HAP-1 (cell line): Measurements from ENCODE around the gene ZDHHC4.
"Not testable (repeated sequence)": the region's sequence is repeated elsewhere in the genome, so short reads cannot be mapped to it uniquely, and the experiment has no call there.

ENCODE experiments used
- DNase-seq, 2 experiments: peaks; one replicate each; pipeline ENCODE4 v3.0.0-alpha.2; 2016 to 2020; ENCODE audit warnings: low spot score in 2 of 2
- H3K27me3 ChIP-seq: fragments of 250-450 bp; sonication (Bioruptor Pico); 2 replicates; pipeline ENCODE4 v1.5.1; 2020; ENCODE audit warnings: low read depth, mild to moderate bottlenecking, moderate library complexity
- H3K36me3 ChIP-seq: fragments of 250-450 bp; sonication (Bioruptor Pico); replicated peaks from 2 replicates; pipeline ENCODE4 v1.5.1; 2020; ENCODE audit warnings: mild to moderate bottlenecking
- H3K4me1 ChIP-seq: fragments of 250-450 bp; sonication (Bioruptor Pico); 2 replicates; pipeline ENCODE4 v1.5.1; 2020; ENCODE audit warnings: mild to moderate bottlenecking
- H3K4me3 ChIP-seq: fragments of 250-450 bp; sonication (Bioruptor Pico); 2 replicates; pipeline ENCODE4 v1.5.1; 2020; ENCODE audit warnings: mild to moderate bottlenecking, moderate library complexity
- H3K9me3 ChIP-seq: fragments of 250-450 bp; sonication (Bioruptor Pico); 2 replicates; pipeline ENCODE4 v1.5.1; 2020; ENCODE audit warnings: mild to moderate bottlenecking, moderate library complexity
- in situ Hi-C: fragments of 300-500 bp; cut with MboI; formaldehyde crosslinking; loops from 3 replicates; pipeline ENCODE4 v1.14.3; 2020; ENCODE audit warnings: low sequenced_read_pairs, inconsistent platforms, mixed read lengths

The ZDHHC4 gene

DNA sequence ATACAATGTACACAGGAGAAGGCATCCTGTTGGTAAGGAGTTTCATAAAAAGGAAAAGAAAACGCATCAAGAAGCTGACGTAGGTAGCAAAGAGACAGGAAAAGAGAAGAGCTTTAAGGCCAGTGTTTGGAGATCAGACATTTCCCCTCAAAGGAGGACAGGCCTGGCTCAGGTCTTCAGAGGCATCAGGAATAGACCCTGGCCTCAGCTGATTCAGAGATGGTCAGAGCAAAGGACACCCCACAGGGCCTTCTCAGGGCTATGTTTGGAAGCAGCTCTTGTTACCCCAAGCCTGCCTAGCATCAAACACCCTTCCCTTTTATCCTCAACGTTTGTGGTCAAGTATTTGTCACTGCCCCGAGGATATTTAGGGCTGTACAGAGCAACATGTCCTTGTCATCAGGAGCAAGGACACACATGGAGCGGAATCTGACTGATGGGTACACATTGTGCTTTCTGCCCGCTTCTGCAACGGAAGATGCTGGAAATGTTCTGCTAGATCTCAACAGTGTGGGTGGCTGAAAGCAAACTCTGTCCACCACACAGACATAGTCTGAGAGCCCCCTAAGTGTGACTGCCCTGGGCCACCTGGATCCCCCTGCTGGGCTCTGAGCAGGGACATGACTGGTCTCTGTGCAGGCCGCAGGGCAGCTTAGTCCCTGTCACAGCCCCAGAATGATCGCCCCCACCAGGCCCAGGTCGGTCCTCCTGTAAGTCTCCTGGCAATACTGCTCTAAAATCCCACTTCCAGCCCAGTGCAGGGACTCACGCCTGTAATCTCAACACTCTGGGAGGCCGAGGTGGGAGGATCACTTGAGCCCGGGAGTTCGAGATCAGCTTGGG, 1.0 kb upstream of the ZDHHC4 start:
- Histone ChIP-seq H3K36me3 (0 out of 2 replicates have a peak, but pooled peaks cover 4% of the 10 kb centered on the region), H3K27me3 (no peaks in the 10 kb centered on the region), H3K9me3 (no peaks in the 10 kb centered on the region), H3K4me3 (peak overlapping the region; percentile 80), H3K4me1 (peaks cover 10% of the 10 kb centered on the region)
- in situ Hi-C loops = no loop called here
- DNase-seq = peak in 1 of 2 experiments; percentile 26

DNA sequence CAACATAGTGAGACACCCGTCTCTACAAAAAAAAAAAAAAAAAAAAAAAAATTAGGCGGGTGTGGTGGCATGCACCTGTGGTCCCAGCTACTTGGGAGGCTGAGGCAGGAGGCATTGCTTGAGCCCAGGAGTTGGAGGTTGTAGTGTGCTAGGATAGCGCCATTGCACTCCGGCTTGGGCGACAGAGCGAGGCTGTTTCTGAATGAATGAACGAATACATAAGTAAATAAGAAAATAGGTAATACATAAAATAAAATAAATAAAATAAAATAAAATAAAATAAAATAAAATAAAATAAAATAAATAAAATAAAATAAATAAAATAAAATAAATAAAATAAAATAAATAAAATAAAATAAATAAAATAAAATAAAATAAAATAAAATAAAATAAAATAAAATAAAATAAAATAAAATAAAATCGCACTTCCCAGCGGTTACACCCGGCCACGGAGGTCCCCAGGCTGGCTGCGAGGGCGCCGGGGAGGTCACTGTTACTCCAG, 336 bp upstream of the ZDHHC4 start:
- Histone ChIP-seq H3K4me3 (peak overlapping the region; percentile 80), H3K36me3 (peaks cover 11% of the 10 kb centered on the region), H3K4me1 (peaks cover 10% of the 10 kb centered on the region)
- H3K9me3 ChIP-seq, DNase-seq, in situ Hi-C loops, H3K27me3 ChIP-seq: not testable (repeated sequence)

DNA sequence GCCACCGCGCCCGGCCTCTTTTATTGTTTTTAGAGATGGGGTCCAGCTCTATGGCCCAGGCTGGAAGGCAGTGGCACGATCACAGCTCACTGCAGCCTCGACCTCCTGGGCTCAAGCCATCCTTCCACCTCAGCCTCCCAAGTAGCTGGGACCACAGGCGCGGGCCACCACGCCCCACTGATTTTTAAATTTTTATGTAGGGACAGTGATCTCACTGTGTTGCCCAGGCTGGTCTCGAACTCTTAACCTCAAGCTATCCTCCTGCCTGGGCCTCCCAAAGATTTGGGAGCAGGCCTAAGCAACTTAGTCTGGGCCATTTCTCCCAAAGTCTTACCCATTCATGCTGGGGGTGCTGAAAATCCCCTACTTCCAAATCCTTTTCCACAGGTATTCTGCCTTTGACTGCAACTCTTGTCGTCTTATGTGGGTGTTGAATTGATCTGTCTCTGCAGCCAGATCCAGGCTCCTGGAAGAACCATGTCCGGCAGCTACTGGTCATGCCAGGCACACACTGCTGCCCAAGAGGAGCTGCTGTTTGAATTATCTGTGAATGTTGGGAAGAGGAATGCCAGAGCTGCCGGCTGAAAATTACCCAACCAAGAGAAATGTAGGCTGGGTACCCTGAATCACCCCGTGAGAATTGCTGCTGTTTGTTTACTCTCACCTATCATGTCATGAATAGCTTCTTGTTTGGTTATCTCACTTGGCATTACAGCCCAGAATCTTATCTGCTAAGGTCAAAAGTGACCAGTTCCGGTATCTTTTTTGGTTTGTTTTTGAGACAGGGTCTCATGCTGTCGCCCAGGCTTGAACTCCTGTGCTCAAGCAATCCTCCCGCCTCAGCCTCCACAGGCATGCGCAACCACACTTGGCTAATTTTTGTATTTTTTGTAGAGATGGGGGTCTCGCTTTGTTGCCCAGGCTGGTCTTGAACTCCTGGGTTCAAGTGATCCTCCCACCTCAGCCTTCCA, 1.1 kb downstream of the ZDHHC4 start:
- in situ Hi-C loops = no loop called here
- Histone ChIP-seq H3K27me3 (no peaks in the 10 kb centered on the region), H3K4me1 (peaks cover 10% of the 10 kb centered on the region), H3K36me3 (peaks cover 26% of the 10 kb centered on the region), H3K4me3 (peak overlapping the region; percentile 80), H3K9me3 (no peaks in the 10 kb centered on the region)
- no peak for DNase-seq

DNA sequence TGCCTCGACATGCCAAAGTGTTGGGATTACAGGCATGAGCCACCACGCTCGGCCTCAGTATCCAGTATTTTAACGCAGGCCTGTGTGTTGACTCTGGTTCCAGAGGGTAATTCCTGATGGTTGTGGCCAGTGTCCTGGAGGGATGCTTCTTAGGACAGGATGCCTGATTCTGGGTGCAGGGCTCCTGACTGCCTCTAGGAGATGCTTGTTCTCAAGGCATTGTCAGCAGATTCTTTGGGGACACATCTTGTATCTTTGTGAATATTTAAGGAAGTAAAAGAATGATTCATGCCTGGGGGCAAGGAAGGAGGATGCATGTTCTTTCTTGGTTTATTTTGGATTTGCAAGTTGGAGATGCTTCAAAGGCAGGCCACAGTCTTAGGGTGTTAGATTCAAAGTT, 2.2 kb downstream of the ZDHHC4 start:
- DNase-seq = peak in 1 of 2 experiments; percentile 18
- Histone ChIP-seq H3K9me3 (no peaks in the 10 kb centered on the region), H3K4me3 (no peak overlapping the region), H3K36me3 (peaks cover 34% of the 10 kb centered on the region), H3K27me3 (no peaks in the 10 kb centered on the region), H3K4me1 (peaks cover 10% of the 10 kb centered on the region)
- in situ Hi-C loops = no loop called here

DNA sequence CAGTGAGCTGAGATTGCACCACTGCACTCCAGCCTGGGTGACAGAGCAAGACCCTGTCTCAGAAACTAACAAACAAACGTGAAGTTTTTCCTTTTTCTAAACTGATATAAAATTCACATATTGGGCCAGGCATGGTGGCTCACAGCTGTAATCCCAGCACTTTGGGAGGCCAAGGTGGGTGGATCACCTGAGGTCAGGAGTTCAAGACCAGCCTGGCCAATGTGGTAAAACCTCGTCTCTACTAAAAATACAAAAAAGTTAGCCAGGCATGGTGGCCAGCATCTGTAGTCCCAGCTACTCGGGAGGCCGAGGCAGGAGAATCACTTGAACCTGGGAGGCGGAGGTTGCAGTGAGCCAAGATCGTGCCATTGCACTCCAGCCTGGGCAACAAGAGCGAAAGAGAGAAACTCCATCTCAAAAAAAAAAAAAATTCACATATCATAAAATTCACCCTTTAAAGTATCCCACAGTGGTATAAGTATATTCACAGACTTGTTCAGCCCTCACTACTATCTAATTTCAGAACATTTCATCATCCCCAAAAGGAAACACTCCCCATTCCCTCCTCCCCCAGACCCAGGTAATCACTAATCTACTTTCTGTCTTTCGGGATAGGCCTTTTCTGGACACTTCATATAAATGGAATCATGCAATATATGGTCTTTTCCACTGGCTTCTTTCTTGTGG, 8.6 kb downstream of the ZDHHC4 start:
- in situ Hi-C loops, H3K4me3 ChIP-seq, H3K4me1 ChIP-seq, H3K27me3 ChIP-seq, H3K9me3 ChIP-seq, DNase-seq: not testable (repeated sequence)
- peaks cover 70% of the 10 kb centered on the region for H3K36me3 ChIP-seq

DNA sequence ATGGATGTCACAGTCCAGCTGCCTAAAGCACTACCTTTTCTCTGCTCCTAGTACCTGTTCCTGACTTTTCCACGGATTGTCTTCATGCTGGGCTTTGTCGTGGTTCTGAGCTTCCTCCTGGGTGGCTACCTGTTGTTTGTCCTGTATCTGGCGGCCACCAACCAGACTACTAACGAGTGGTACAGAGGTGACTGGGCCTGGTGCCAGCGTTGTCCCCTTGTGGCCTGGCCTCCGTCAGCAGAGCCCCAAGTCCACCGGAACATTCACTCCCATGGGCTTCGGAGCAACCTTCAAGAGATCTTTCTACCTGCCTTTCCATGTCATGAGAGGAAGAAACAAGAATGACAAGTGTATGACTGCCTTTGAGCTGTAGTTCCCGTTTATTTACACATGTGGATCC, 11.3 kb downstream of the ZDHHC4 start:
- Histone ChIP-seq H3K4me3 (no peak overlapping the region), H3K36me3 (peaks cover 52% of the 10 kb centered on the region), H3K27me3 (no peaks in the 10 kb centered on the region), H3K4me1 (peaks cover 4% of the 10 kb centered on the region), H3K9me3 (no peaks in the 10 kb centered on the region)
- no peak for DNase-seq
- in situ Hi-C loops = no loop called here

DNA sequence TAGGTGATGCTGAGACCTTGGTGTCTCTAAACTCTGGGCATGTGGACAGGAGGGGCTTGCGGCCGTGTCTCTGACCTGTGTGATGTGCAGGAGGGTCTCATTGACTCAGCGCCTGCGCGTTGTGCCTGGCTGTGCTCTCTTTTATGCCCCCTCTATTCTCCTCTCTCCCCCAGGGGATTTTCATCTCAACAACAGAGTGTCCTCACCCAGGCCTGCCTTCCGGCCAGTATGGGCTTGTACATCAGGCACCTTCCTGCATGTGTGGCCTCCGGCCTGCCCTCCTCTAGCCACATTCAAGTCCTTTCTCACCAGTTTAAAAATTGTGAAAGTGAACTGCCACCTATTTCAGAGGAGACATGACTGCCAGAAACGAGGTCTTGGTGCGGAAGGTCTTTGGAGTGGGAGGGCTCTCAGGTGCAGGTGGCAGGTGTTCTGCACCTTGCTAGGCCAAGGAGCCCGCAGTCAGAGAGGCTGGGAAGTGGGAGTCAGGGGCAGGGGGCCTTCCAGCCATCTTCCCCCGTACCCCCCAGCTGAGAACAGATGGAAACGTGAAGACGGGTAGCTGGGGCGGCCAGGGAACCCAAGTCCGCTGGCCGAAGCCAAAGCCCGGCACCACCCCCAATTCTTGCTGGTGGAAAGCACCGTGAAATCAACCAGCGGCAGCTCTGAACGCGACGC, 12.0 kb downstream of the ZDHHC4 start:
- H3K4me1 ChIP-seq = peaks cover 4% of the 10 kb centered on the region
- DNase-seq = no peak
- H3K9me3 ChIP-seq = no peaks in the 10 kb centered on the region
- H3K36me3 ChIP-seq = peaks cover 50% of the 10 kb centered on the region
- in situ Hi-C loops = no loop called here
- no peaks in the 10 kb centered on the region for H3K27me3 ChIP-seq
- H3K4me3 ChIP-seq = peak overlapping the region; percentile 15; the same call in 1 of the 2 replicates

DNA sequence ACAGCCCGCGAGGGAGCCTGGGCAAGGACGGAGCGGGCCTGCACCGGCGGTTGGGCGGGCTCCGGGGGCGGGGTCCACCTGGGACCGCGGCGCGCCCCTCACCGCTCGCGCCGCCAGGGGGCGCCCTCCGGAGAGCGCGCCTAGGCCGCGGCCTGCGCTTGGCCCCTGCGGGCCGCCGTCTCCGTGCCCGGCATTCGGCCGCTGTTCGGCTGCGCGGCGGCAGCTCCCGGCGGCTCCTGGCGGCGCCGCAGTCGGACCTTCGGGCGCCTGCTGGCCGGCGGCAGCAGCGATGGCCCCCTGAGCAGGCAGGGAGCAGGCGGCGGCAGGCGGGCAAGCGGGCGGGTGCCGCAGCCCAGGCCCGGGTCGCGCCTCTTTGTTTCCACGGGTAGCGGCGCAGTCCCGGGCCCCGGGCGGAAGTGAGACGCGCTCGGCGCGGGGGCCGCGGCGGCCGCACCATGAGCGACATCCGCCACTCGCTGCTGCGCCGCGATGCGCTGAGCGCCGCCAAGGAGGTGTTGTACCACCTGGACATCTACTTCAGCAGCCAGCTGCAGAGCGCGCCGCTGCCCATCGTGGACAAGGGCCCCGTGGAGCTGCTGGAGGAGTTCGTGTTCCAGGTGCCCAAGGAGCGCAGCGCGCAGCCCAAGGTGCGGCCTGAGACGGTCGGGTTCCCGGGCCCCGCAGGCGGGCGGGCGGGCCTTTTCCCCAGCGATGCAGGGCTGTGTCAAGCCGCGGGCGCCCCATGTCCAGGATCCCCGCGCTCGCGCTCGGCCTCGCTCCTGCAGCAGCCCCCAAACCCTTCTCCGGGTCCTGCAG, 12.8 kb downstream of the ZDHHC4 start, which contains the start of gene INTS15:
Gene INTS15, plus strand, starts transcription at position 193 of the 816 bp plus-strand sequence. Its CDS starts 263 bp downstream, at position 456.
- Histone ChIP-seq H3K4me1 (peaks cover 4% of the 10 kb centered on the region), H3K4me3 (peak within 1 kb of the TSS; percentile 84), H3K9me3 (no peaks in the 10 kb centered on the region), H3K36me3 (peaks cover 51% of the 10 kb centered on the region), H3K27me3 (no peaks in the 10 kb centered on the region)
- in situ Hi-C loops = no loop called here
- DNase-seq = peak; percentile 63 to 85

DNA sequence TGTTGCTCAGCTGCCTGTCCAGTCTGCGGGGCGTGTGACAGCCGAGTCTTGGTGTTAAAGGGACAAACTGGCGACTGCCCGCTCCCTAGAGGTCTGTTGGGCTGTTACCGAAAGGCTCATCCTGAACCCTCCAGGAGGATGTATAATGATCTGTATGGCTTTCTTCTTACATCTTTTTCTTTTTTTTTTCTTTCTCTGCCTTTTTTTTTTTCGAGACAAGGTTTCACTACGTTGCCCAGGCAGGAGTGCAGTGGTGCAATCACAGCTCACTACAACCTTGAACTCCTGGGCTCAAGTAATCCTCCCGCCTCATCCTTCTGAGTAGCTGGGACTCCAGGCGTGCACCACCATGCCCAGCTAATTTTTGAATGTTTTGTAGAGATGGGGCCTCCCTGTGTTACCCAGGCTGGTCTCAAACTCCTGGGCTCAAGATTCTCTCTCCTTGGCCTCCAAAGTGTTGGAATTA, 13.4 kb downstream of the ZDHHC4 start:
- no peak for DNase-seq
- Histone ChIP-seq H3K36me3 (peaks cover 51% of the 10 kb centered on the region), H3K4me1 (peaks cover 4% of the 10 kb centered on the region), H3K9me3 (no peaks in the 10 kb centered on the region), H3K27me3 (no peaks in the 10 kb centered on the region), H3K4me3 (peak overlapping the region; percentile 84)
- in situ Hi-C loops = no loop called here

DNA sequence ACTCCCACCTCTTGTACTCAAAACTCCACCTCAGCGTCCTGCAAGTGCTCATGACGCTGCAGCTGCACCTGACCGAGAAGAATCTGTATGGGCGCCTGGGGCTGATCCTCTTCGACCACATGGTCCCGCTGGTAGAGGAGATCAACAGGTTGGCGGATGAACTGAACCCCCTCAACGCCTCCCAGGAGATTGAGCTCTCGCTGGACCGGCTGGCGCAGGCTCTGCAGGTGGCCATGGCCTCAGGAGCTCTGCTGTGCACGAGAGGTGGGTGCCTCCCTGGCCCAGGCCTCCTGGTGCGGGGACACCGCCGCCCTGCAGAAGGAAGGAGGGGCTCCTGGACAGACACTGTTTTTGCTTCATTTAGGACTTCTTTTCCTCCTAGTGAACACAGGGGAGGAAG, 22.8 kb downstream of the ZDHHC4 start:
- Histone ChIP-seq H3K9me3 (no peaks in the 10 kb centered on the region), H3K27me3 (no peaks in the 10 kb centered on the region), H3K4me3 (no peak overlapping the region), H3K4me1 (no peaks in the 10 kb centered on the region), H3K36me3 (peaks cover 42% of the 10 kb centered on the region)
- in situ Hi-C loops = no loop called here
- no peak for DNase-seq

DNA sequence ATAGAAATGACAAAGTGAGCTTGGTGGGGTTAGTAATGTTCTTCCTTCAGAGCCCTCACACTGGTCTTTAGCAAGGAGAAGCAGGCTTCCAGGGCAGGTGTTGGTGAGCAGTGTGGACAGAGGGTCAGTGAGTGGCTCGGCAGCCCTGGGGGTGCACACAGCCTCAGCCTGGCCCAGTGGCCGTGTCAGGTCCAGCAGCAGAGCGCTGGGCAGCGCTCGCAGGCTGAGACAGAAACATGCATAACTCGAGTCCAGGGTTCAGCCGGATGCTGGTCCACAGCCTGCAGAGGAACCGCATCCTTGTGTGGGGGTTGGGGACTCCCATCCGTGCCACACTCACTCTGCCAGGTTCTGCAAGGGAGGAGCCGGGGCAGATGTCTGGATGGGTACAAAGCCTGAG, 27.2 kb downstream of the ZDHHC4 start:
- H3K27me3 ChIP-seq = no peaks in the 10 kb centered on the region
- DNase-seq = no peak
- no peaks in the 10 kb centered on the region for H3K4me1 ChIP-seq
- peaks cover 20% of the 10 kb centered on the region for H3K36me3 ChIP-seq
- no peaks in the 10 kb centered on the region for H3K9me3 ChIP-seq
- H3K4me3 ChIP-seq = no peak overlapping the region
- in situ Hi-C loops = no loop called here

DNA sequence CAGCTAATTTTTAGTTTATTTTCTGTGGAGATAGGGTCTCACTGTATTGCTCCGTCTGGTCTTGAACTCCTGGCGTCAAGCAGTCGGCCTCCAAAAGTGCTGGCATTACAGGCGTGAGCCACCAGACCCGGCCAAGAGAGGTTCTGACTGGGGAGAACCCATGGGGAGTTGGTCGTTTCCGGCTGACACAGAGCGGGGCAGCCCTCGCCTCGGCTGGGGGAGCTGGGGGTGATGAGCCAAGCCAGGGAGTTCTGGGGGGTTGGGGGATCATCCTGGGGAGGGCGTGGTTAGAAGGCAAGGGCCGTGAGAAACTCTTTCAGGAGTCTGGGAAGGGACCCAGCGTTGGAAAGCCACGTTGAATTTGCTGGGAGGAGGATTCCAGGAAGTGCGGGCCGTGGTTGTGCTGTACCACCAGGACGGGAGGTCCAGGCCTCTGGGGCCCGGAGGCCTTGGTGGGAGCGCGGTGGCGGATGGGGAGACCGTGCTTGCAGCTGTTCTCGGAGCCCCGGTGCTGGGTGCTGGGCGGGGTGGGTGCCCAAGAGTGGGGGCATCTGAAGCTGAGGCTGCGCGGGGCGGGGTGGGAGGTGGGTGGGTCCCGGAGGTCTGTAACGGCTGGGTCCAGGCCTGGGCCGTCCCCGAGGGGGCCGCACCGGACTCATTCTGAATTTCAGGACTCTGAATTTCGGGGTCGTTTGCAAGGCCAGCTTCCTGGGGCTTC, 29.8 kb downstream of the ZDHHC4 start:
- in situ Hi-C loops = no loop called here
- no peaks in the 10 kb centered on the region for H3K27me3 ChIP-seq
- H3K9me3 ChIP-seq = no peaks in the 10 kb centered on the region
- H3K4me1 ChIP-seq = no peaks in the 10 kb centered on the region
- H3K36me3 ChIP-seq = peaks cover 13% of the 10 kb centered on the region
- no peak for DNase-seq
- H3K4me3 ChIP-seq = no peak overlapping the region
